COLO668 (cell line): ENCODE data around the gene STRADA.
A peak's percentile ranks its signal among the peaks of the same experiment; 100 is the strongest.

Source experiments
- DNase-seq: peaks from one replicate; lab custom pipeline; 2025; ENCODE audit not compliant: unreplicated experiment; lab: John Stamatoyannopoulos, UW

Gene STRADA, protein sequence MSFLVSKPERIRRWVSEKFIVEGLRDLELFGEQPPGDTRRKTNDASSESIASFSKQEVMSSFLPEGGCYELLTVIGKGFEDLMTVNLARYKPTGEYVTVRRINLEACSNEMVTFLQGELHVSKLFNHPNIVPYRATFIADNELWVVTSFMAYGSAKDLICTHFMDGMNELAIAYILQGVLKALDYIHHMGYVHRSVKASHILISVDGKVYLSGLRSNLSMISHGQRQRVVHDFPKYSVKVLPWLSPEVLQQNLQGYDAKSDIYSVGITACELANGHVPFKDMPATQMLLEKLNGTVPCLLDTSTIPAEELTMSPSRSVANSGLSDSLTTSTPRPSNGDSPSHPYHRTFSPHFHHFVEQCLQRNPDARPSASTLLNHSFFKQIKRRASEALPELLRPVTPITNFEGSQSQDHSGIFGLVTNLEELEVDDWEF

GRCh38 chr17:63741408-63742173 is at the start of gene STRADA:
TSS of gene STRADA (minus strand) at chr17:63741799. CDS start at chr17:63728369, 13,430 bp downstream.
- DNase-seq = peak; percentile 97

DNA sequence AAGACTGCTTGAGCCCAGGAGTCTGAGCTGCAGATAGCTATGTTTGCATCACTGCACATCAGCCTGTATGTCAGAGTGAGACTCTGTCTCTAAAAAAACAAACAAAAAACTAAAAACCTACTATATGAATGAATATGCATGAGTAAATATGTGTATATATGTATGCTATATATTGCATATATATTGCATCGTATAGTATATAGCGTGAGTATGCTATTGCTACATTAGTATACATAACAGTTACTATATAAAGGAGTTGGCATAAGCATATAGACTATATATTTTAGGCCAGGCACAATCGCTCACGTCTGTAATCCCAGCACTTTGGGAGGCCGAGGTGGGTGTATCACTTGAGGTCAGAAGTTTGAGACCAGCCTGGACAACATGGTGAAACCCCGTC is 48.5 kb upstream of the STRADA start:
- DNase-seq = no peak

DNA sequence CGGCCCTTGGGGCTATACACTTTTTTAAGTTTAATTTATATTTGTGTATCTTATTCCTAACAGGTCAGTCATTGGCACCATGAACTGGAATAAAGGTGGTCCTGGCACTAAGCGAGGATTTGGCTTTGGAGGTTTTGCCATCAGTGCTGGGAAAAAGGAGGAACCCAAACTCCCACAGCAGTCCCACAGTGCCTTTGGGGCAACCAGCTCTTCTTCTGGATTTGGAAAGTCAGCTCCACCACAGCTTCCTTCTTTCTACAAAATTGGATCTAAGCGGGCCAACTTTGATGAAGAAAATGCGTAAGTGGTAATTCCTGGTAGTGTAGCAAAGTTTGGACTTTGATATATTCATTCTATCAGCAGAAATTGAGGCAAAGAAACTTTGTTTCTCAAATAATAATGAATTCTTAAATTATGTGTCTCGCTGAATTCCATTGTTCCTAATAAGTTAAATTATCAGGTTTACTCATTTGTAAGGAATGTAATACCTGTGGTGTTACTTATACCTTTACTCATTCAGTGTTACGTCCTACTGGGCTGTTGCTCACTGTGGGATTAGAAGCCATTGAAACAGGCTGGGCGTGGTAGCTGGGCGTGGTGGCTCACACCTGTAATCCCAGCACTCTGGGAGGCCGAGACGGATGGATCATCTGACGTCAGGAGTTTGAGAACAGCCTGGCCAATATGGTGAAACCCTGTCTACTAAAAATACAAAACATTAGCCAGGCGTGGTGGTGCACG is 45.5 kb upstream of the STRADA start:
- no peak for DNase-seq

GRCh38 chr17:63786117-63786516 is 44.5 kb upstream of the STRADA start:
- DNase-seq = no peak

- DNase-seq = no peak
Observed at GRCh38 chr17:63785556-63785955, 44.0 kb upstream of the STRADA start.

- DNase-seq = no peak
Observed at GRCh38 chr17:63783522-63783921, 41.9 kb upstream of the STRADA start.

DNA sequence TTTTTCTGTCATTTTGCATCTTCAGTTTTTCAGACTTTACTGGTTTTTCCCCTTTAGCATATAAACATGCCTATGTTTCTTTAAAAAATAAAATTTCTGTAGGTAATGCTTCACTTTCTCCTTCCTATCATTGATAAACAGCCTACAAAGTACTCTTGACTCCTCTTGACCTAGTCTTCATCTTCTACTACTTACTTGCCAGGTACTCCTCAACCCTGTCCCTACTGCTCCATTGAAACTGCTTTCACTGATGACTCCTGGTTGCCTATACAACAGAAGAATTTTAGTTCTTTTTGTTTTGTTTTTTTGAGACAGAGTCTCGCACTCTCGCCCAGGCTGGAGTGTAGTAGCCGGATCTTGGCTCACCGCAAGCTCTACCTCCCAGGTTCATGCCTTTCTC is 39.3 kb upstream of the STRADA start:
- DNase-seq = no peak

GRCh38 chr17:63780507-63780906 is 38.9 kb upstream of the STRADA start:
- DNase-seq = peak; percentile 0

GRCh38 chr17:63775420-63775819 is 33.8 kb upstream of the STRADA start:
- DNase-seq = no peak

DNA sequence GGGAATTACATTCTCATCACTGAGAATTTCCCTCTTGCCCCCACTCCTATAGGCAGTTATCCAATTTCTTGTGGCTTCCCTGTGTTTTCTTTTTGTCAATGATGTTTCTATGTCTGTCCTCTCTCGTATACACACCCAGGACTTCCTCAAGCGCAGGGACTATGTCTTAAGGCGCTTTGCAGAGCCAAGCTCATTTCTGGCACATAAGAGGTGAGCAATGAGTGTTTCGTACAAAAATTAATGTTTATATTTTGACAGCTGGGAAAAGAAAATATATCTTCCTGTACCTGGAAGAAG is 33.3 kb upstream of the STRADA start:
- DNase-seq = no peak

GRCh38 chr17:63774141-63774968 is 32.8 kb upstream of the STRADA start, which contains the start of gene DDX42:
TSS of gene DDX42 (plus strand) at chr17:63774170. CDS start at chr17:63787050, 12,880 bp downstream.
- DNase-seq = peak; percentile 57

DNA sequence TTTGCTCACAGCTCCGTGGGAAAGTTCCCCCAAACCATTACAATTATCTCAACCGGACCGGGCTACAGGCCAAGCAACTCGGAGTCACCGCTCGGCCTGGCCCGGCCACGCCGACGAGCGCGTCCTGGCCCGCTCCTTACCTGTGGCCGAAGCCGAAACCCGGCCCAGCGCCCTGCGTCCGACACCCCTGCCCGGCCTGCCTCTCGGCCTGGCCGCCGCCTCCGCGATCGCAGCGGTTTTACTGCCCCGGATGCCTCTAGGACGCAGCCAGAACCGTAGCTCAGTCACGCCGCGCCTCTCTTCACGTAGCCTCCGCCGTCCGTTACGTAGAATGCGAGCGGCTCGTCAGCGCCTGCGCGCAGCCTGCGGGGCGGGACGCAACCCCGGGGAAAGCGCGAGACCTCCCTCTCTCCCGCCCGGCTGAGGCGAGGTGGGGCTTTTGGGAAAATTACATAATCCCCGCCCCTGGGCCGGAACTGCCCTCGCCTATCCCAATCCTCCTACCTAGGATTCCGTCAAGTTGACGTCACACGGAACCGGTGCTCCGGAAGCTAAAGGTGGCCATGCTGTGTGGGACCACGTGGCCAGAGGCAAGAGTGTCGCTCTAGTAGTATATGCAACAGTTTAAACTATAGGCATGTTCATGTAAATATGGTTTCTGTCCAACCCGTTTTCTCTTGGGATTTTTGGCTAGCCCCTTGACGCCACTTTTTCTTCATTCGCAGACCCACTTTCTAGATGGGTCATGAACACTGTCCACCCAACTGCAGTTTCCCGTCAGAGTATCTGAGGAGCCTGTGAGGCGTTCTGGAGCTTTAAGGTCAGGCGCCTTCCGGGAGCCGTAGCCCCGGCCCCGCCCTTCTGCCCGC is 31.9 kb upstream of the STRADA start, which contains the start of gene CCDC47:
TSS of gene CCDC47 (minus strand) at position 326 of the 869 bp plus-strand sequence. CDS start 7,422 bp downstream, outside the sequence.
- peak; percentile 96 for DNase-seq

GRCh38 chr17:63772801-63773271 is 31.2 kb upstream of the STRADA start:
- no peak for DNase-seq

DNA sequence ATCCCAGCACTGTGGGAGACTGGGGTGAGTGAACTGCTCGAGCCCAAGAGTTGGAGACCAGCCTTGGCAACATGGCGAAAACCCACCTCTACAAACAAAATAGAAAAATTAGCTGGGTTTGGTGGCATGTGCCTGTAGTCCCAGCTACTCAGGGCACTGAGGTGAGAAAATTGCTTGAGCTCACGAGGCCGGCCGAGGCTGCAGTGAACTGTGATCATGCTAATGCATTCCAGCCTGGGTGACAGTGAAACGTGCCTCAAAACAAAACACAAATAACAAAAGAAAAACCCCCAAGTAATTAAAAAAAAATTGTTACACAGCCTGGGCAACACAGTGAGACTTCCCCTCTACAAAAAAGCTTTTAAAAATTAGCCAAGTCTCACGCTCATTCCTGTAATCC is 26.8 kb upstream of the STRADA start:
- DNase-seq = no peak

DNA sequence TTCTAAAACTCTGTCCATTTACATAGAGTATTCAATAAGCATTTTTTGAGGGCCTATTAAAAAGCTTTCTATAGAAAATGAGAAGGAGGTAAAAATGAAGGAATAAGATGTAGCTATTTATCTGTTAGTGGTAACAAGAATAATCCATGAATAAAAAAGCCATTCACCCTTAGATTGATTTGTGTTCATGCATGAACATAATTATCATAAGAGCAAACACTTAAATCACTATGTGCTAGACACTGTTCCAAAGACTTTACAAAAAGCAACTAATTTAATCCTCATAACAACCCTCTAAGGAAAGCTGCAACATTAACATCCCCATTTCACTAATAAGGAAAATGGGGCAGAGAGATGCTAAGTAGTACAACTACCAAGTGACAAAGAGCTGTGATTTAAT is 25.2 kb upstream of the STRADA start:
- DNase-seq = no peak

GRCh38 chr17:63764716-63765115 is 23.1 kb upstream of the STRADA start:
- no peak for DNase-seq

- DNase-seq = no peak
Observed at GRCh38 chr17:63762161-63763078, 20.8 kb upstream of the STRADA start.

GRCh38 chr17:63760771-63761539 is 19.4 kb upstream of the STRADA start:
- DNase-seq = no peak
